GM19328 (cell line): ENCODE results near the gene GPC2.

Experiments used
- ATAC-seq: cut with Tn5 transposase; IDR thresholded peaks from one replicate; pipeline ENCODE4 v1.9.1; 2021; ENCODE audit warnings: mild to moderate bottlenecking, moderate library complexity; ENCODE audit not compliant: unreplicated experiment

GPC2 gene

GRCh38 chr7:100126239-100126930 is 50.8 kb downstream of the GPC2 start:
- ATAC-seq = peak; percentile 52

- ATAC-seq = no peak
These were observed 52.6 kb downstream of the GPC2 start for GRCh38 chr7:100124301-100125230.

- ATAC-seq = no peak
These were observed 54.6 kb downstream of the GPC2 start for GRCh38 chr7:100122568-100122967.

GRCh38 chr7:100122067-100122466 is 55.1 kb downstream of the GPC2 start:
- no peak for ATAC-seq

GRCh38 chr7:100120733-100121036 is 56.5 kb downstream of the GPC2 start:
- no peak for ATAC-seq

GRCh38 chr7:100119970-100120732 is 57.0 kb downstream of the GPC2 start:
- ATAC-seq = peak; percentile 15
